Measurements from ENCODE around the gene CPEB4.
A peak's percentile ranks its signal among the peaks of the same experiment; 100 is the strongest.

Gene CPEB4

DNA sequence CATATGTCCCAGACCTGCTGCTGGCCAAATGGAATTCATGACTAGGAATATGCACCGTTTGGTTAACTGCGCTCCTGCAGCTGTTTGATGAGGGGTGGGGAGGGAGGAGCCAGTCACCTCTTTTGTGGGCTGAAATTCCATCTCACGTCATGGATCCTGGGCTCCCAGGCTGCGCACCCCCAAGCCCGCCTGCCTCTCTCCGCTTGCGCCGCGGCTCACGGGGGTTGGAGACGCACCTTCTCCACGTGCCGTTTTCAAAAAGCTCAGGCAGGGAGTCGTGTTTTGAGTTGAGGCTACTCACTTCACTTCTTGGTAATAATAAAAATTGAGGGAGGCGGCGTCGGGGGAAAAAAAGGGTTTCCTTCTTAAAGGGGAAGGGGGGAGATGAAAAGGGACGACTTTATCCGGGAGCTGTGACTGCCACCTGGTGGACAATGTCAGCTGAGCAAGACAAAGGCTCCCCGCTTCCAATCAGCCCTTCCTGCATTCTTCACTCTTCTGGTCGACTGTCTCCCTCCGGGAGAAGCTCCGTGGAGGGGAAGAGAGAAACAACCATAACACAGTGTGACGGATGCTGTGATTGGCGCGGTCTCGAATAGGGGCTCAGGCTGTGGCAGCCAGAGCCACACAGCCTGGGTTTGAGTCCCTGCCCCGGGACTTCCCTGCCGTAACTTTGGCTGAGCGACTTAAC is 84.9 kb downstream of the CPEB4 start:
- peak; percentile 57 for DNase-seq (ENCODE audit: low read depth, low spot score)

DNA sequence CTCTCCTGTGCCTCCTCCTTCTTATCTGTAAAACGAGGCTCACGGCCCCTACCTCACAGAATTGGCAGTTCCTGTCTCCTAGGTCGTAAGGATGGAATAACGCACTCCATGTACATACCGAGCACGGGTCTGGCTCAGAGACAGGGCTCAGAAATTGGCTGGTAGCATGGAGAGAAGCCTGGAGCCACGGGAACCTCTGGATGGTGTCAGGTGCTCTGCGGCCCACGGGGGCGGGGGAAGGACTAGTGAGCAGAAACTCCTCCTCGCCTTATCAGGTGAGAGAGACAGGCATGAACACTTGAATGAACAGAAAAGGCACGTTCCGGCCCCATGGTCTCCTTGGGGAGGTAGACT is 85.4 kb downstream of the CPEB4 start:
- no peak for DNase-seq (ENCODE audit: low read depth, low spot score)

DNA sequence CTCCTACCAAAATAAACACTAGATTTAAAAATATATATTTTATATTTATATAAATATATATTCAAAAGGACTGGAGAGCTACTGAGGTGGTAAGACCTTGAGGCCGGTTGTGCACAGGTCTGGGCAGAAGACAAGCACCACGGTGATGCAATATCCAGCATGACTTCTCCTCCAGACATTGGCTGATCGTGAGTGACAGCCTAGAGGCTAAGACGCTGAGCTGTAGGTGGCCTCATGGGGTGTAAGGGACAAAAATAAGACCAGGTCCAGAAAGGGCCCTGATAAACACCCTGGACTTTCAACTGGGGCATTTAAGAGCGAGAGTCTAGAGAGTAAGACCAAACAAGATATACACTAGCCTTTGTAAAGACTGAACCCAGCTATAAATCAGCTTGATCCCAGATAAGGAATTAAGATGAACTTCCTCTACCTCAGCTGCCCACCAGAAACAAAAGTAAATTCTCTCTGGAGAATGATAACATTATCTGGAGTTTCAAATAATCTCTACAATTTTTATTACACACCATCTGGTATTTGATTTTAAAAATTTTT is 86.6 kb downstream of the CPEB4 start:
- DNase-seq (ENCODE audit: low read depth, low spot score), result no peak

DNA sequence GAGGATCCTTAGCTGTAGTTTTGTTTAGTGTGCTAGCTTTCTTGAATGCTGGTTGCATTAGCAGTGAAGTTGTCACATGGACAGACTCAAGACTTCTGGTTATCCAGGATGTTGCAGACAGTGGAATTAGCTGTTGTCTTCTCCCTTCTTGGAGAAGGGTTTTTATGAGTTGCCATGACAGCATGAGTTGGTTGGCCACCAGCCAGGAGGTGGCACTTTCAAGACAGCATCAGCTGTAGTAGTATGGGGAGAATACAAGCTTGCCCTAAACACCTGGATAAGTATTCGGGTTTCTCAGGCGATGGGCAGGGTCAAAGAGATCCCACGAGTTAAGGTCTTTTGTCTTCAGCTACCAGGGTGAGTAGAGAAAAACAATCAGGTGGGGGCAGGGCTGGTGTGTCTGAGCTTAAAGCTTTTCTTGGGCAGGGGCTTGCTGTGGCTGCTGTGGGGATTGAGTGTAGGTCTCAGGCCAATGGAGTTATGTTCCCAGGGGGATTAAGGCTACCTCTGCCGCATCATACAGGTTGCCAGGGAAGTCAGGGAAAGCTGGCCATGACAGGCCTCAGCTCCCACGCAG is 93.1 kb downstream of the CPEB4 start:
- no peak for DNase-seq (ENCODE audit: low read depth, low spot score)

DNA sequence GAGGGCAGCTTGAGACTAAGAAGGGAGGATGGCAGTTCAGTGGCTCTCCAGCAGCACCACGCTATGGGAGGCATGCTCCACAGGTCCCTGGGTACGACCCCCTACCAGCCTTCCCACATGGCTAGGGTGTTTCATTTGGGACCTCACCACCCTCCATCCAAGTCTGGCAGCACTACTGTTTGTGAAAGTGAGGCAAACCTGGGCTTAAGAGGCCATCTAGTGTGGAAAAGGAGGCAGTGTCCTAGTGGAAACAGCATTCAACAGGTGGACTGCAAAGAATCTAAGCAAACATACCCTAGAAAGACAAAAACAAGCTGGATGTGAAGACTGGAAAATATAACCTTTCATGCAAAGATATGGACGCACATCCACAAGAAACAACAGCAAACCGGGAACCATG is 96.1 kb downstream of the CPEB4 start:
- no peak for DNase-seq (ENCODE audit: low read depth, low spot score)

- no peak for DNase-seq (ENCODE audit: low read depth, low spot score)
Observed at GRCh38 chr5:173988554-173989431, 100.6 kb downstream of the CPEB4 start, which contains the start of gene C5orf47. C5orf47 (plus strand) TSS chr5:173989170; CDS start chr5:173989264, 94 bp downstream.

DNA sequence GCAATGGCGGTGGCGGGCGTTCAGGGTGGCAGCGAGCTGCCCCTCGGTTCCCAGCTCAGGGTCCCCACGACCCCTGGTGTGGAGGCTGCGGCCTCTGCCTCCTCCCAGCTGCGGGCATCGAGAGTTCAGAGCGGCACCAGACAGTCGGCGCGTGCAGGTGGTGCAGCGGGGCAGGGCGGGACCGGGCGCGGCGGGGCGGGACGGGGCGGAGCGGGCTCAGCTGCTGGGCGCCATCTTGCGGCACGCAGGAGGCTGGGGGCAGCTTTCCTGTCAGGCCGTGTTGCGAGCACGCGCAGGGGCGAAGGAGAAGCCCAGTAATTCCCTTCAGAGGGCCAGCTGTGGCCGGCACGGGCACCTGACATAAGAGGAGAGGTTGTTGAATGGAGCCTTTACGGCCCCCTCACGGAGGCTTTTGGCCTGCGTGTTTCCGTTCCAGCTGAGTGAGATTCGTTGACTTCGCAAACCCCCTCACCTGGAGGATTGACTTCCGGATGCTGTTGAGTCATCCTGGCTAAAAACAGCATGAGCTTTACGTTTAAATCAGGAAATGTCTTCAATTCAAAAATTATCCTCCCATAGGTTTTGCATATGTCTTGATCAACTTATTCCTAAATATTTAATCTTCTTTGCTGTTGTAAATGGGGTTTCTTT is 101.4 kb downstream of the CPEB4 start:
- no peak for DNase-seq (ENCODE audit: low read depth, low spot score)

DNA sequence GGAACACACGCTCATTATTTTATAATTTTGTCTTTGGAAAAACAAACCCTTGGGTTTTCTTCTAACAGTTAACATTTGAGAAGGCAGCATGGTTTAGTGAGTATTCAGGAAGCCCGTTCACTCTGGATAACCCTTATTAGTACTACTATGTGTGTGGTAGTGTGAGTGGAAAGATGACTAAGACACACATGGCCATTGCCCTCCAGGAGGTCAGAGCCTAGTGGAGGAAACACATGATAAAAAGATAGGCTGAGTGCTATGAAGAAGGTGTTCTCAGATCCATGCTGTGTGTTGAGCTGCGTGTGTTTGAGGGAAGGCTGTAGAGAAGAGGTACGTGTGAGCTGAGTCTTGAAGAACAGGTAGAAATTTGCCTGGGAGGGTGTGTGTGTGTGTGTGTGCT is 109.2 kb downstream of the CPEB4 start:
- no peak for DNase-seq (ENCODE audit: low read depth, low spot score)

- no peak for DNase-seq (ENCODE audit: low read depth, low spot score)
Observed at GRCh38 chr5:173998531-173998930, 110.4 kb downstream of the CPEB4 start.

- no peak for DNase-seq (ENCODE audit: low read depth, low spot score)
Observed at GRCh38 chr5:174000076-174000475, 111.9 kb downstream of the CPEB4 start.

DNA sequence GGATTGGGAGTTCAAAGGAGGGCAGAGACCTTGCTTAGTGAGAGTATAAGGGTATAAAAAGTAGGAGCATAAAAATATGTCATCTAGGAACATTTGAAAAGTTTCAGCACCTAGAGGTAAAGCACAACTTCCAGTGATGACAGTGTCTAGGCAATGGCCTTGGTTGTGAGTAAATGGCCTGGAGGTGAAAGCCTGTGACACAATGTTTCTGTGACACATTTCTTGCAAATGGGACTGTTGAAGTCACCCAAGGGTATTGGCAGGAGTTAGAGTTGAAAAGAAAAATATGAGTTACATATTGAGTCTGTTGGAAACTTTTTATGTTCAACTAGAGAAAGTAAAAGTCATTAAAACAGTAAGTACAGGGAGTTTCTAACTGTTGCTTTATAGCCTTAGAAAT is 115.6 kb downstream of the CPEB4 start:
- DNase-seq (ENCODE audit: low read depth, low spot score), result no peak

- DNase-seq (ENCODE audit: low read depth, low spot score), result no peak
Observed at GRCh38 chr5:174008922-174009321, 120.8 kb downstream of the CPEB4 start.

DNA sequence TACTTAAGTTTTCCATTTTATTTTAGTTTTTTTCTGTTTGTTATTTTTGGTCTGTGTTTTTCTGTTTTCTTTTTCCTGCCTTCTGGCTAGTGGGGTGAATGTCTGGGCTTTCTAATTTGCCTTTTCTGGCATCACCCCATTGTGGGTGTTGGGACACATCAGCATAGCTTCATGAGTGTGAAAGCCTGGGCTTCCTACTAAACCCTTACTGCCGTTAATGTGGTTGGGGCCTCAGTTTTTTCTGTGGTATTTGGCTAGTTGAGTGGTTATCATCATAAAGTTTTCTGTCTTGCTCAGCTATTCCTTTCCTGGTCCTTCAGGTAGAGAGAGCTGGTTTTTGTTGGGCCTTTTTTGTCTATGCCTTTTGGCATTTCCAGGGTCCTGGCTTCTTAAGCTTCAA is 122.2 kb downstream of the CPEB4 start:
- no peak for DNase-seq (ENCODE audit: low read depth, low spot score)

- DNase-seq (ENCODE audit: low read depth, low spot score), result no peak
Observed at GRCh38 chr5:174011441-174011840, 123.3 kb downstream of the CPEB4 start.

All from activated CD4-positive, CD25-positive, alpha-beta regulatory T cell treated with anti-CD3 and anti-CD28 coated beads, Interleukin-2, amount 50 U/mL, for 16 hours (primary cell).